Measurements from ENCODE around the gene PXN. TPM values are rescaled to one million over a fixed set of nuclear protein-coding genes. Genes with fewer than 3 reads are reported as not detected.

PXN gene
- total and polyA plus RNA-seq, 2 of the 13 experiments (the other 11 are each of a cell fraction or from before 2014, with no cell fraction given): 13.6 to 14.2 TPM

DNA sequence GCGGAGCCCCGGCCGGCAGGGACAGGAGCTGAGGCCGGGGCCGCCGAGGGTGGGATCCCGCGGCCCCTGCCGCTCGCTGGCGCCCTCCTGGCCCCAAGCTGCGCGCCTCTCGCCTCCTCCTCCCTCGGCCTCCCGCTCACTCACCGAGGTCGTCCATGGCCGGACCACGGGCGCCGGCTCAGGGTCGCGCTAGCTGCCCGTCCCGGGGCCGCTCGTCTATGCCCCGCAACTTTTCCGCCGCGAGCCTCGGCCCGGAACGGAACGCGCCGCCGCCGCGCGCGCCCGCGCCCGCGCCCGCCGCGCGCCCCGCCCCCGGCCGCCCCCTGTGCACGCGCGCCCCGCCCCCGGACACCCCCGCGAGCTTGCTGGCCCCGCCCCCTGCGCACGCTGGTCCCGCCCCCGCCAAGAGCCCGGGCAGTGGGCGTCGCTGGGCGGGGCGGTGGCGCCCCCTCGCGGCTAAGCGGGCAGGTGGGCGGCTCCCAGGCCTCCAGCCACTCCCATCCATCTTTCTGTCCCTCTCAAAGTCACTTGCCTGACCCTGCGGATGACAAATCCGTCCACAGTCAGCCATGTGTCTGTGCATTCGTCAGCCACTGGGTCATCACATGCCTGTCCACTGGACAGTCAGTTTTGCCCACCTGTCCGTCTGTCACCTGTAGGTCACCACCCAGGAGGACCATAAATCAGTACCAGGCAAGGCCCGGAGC is at the start of gene PXN (continued):
- TF ChIP-seq, protein P1, sequence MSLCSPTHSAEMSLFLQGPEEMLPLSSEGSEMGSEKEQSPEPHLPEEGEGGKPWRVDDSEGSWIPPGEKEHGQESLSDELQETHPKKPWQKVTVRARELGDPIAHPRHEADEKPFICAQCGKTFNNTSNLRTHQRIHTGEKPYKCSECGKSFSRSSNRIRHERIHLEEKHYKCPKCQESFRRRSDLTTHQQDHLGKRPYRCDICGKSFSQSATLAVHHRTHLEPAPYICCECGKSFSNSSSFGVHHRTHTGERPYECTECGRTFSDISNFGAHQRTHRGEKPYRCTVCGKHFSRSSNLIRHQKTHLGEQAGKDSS (CRISPR knock-in tag; IDR thresholded peaks at IDR 0.05; ENCODE audit: borderline replicate concordance, low read depth): no peak; the same call in none of the 2 replicates
- TF ChIP-seq SRSF4 (IDR thresholded peaks at IDR 0.05; ENCODE audit: low read depth, low read length, poor library complexity, severe bottlenecking) (no peak), FLYWCH1 (CRISPR knock-in tag; IDR thresholded peaks at IDR 0.05) (no peak), POLR2A (IDR thresholded peaks at IDR 0.05; ENCODE audit: insufficient read depth in 1 of 2, low read depth in 2 of 2, low read length in 2 of 2) (peak; percentile 41 to 66; a peak in 3 of 4 replicates), SOX5 (CRISPR knock-in tag; IDR thresholded peaks at IDR 0.05; ENCODE audit: borderline replicate concordance) (peak; percentile 42; the same call in 1 of the 2 replicates), NFE2L2 (IDR thresholded peaks at IDR 0.05; ENCODE audit: low read length) (no peak), ZNF496 (CRISPR knock-in tag; IDR thresholded peaks at IDR 0.05; ENCODE audit: insufficient replicate concordance) (no peak), ZNF761 (CRISPR knock-in tag; conservative IDR thresholded peaks at IDR 0.05) (0 out of 2 replicates have a peak, but pooled peaks have one; percentile 55), CENPX (CRISPR knock-in tag; IDR thresholded peaks at IDR 0.05) (no peak), TAF15 (IDR thresholded peaks at IDR 0.05; ENCODE audit: low read depth, low read length, poor library complexity, severe bottlenecking) (no peak), SP2 (CRISPR knock-in tag; IDR thresholded peaks at IDR 0.05) (no peak), ATM (IDR thresholded peaks at IDR 0.05; ENCODE audit: borderline replicate concordance) (no peak), ZNF451 (CRISPR knock-in tag; IDR thresholded peaks at IDR 0.05) (no peak), NCOR1 (IDR thresholded peaks at IDR 0.05; ENCODE audit: borderline replicate concordance, low read length) (no peak), NR2F6 (IDR thresholded peaks at IDR 0.05) (peak; percentile 43; the same call in 1 of the 2 replicates), NR2F6 (CRISPR knock-in tag; IDR thresholded peaks at IDR 0.05) (peak; percentile 66; the same call in 1 of the 2 replicates), JUNB (CRISPR knock-in tag; IDR thresholded peaks at IDR 0.05; ENCODE audit: borderline replicate concordance) (no peak), ZNF160 (CRISPR knock-in tag; IDR thresholded peaks at IDR 0.05) (no peak), ZNF547 (CRISPR knock-in tag; IDR thresholded peaks at IDR 0.05) (peak; percentile 53), ZNF460 (CRISPR knock-in tag; IDR thresholded peaks at IDR 0.05; ENCODE audit: borderline replicate concordance) (no peak), POGZ (CRISPR knock-in tag; IDR thresholded peaks at IDR 0.05) (no peak; the same call in 1 of the 2 replicates), SRF (IDR thresholded peaks at IDR 0.05; ENCODE audit: low read depth, low read length) (no peak), ZNF598 (CRISPR knock-in tag; IDR thresholded peaks at IDR 0.05; ENCODE audit: borderline replicate concordance) (no peak), KDM4B (CRISPR knock-in tag; IDR thresholded peaks at IDR 0.05) (no peak)
- TF ChIP-seq, protein P2, sequence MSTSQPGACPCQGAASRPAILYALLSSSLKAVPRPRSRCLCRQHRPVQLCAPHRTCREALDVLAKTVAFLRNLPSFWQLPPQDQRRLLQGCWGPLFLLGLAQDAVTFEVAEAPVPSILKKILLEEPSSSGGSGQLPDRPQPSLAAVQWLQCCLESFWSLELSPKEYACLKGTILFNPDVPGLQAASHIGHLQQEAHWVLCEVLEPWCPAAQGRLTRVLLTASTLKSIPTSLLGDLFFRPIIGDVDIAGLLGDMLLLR (CRISPR knock-in tag; IDR thresholded peaks at IDR 0.05): no peak
- TF ChIP-seq, protein P3, sequence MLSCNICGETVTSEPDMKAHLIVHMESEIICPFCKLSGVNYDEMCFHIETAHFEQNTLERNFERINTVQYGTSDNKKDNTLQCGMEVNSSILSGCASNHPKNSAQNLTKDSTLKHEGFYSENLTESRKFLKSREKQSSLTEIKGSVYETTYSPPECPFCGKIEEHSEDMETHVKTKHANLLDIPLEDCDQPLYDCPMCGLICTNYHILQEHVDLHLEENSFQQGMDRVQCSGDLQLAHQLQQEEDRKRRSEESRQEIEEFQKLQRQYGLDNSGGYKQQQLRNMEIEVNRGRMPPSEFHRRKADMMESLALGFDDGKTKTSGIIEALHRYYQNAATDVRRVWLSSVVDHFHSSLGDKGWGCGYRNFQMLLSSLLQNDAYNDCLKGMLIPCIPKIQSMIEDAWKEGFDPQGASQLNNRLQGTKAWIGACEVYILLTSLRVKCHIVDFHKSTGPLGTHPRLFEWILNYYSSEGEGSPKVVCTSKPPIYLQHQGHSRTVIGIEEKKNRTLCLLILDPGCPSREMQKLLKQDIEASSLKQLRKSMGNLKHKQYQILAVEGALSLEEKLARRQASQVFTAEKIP (CRISPR knock-in tag; IDR thresholded peaks at IDR 0.05; ENCODE audit: borderline replicate concordance): no peak
- TF ChIP-seq, protein P4, sequence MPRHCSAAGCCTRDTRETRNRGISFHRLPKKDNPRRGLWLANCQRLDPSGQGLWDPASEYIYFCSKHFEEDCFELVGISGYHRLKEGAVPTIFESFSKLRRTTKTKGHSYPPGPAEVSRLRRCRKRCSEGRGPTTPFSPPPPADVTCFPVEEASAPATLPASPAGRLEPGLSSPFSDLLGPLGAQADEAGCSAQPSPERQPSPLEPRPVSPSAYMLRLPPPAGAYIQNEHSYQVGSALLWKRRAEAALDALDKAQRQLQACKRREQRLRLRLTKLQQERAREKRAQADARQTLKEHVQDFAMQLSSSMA (CRISPR knock-in tag; IDR thresholded peaks at IDR 0.05): no peak

All from HepG2 (cell line).